ENCODE measurements around the gene SMCP. TPM values are rescaled to one million over a fixed set of nuclear protein-coding genes. Genes with fewer than 3 reads are reported as not detected.

Gene SMCP
- polyA plus RNA-seq, 1 experiment: not detected

- Histone ChIP-seq H3K36me3 (ENCODE audit: control insufficient read depth, insufficient read depth, low read length) (no peaks in the 10 kb centered on the region), H3K4me3 (ENCODE audit: low read depth, low read length) (no peak overlapping the region), H3K27me3 (ENCODE audit: control insufficient read depth, insufficient read depth, low read length) (no peaks in the 10 kb centered on the region)
- CTCF ChIA-PET: interaction anchor here (1.8 kb wide), 1 partner anchor 41 kb away, joined by 4 read pairs; no protein-coding TSS in a partner anchor
- DNase-seq (ENCODE audit: low read depth): peak; percentile 19
- POLR2A ChIA-PET: no interaction called here
- TF ChIP-seq CTCF (IDR thresholded peaks at IDR 0.05; ENCODE audit: insufficient read depth, low read depth, low read length): no peak
Observed at GRCh38 chr1:152884966-152885624, 7.0 kb downstream of the SMCP start.

- ChIA-PET CTCF (interaction anchor here (0.9 kb wide), 1 partner anchor 16 kb away, joined by 3 read pairs; no protein-coding TSS in a partner anchor), POLR2A (no interaction called here)
- no peak for TF ChIP-seq CTCF (IDR thresholded peaks at IDR 0.05; ENCODE audit: insufficient read depth, low read depth, low read length)
- Histone ChIP-seq H3K27me3 (ENCODE audit: control insufficient read depth, insufficient read depth, low read length) (no peaks in the 10 kb centered on the region), H3K36me3 (ENCODE audit: control insufficient read depth, insufficient read depth, low read length) (no peaks in the 10 kb centered on the region), H3K4me3 (ENCODE audit: low read depth, low read length) (no peak overlapping the region)
- peak; percentile 52 for DNase-seq (ENCODE audit: low read depth)
Observed at GRCh38 chr1:152886085-152886484, 8.0 kb downstream of the SMCP start.

- CTCF ChIA-PET: interaction anchor here (0.9 kb wide), 1 partner anchor 17 kb away, joined by 3 read pairs; no protein-coding TSS in a partner anchor
- POLR2A ChIA-PET: no interaction called here
Observed at GRCh38 chr1:152886758-152887409, 8.8 kb downstream of the SMCP start.

GRCh38 chr1:152888126-152888525 lies 10.0 kb downstream of the SMCP start:
- TF ChIP-seq CTCF (IDR thresholded peaks at IDR 0.05; ENCODE audit: insufficient read depth, low read depth, low read length): no peak
- Histone ChIP-seq H3K4me3 (ENCODE audit: low read depth, low read length) (no peak overlapping the region), H3K36me3 (ENCODE audit: control insufficient read depth, insufficient read depth, low read length) (no peaks in the 10 kb centered on the region), H3K27me3 (ENCODE audit: control insufficient read depth, insufficient read depth, low read length) (no peaks in the 10 kb centered on the region)
- POLR2A ChIA-PET: no interaction called here
- no peak for DNase-seq (ENCODE audit: low read depth)
- CTCF ChIA-PET: interaction anchor here (0.6 to 1.5 kb wide), 3 partner anchors 16 to 92 kb away, joined by 3 to 4 read pairs (median 3); no protein-coding TSS in a partner anchor

More at GRCh38 chr1:152886758-152887409, 8.8 kb downstream of the SMCP start:
- no peak overlapping the region for H3K4me3 ChIP-seq (ENCODE audit: low read depth, low read length)
- no peak for DNase-seq (ENCODE audit: low read depth)
- TF ChIP-seq CTCF (IDR thresholded peaks at IDR 0.05; ENCODE audit: insufficient read depth, low read depth, low read length): no peak
- no peaks in the 10 kb centered on the region for H3K27me3 ChIP-seq (ENCODE audit: control insufficient read depth, insufficient read depth, low read length)
- H3K36me3 ChIP-seq (ENCODE audit: control insufficient read depth, insufficient read depth, low read length): no peaks in the 10 kb centered on the region

GRCh38 chr1:152899027-152899426 lies 20.9 kb downstream of the SMCP start:
- DNase-seq (ENCODE audit: low read depth): no peak
- TF ChIP-seq CTCF (IDR thresholded peaks at IDR 0.05; ENCODE audit: insufficient read depth, low read depth, low read length): no peak
- no peaks in the 10 kb centered on the region for H3K36me3 ChIP-seq (ENCODE audit: control insufficient read depth, insufficient read depth, low read length)
- H3K27me3 ChIP-seq (ENCODE audit: control insufficient read depth, insufficient read depth, low read length): no peaks in the 10 kb centered on the region
- H3K4me3 ChIP-seq (ENCODE audit: low read depth, low read length): no peak overlapping the region
- POLR2A ChIA-PET: no interaction called here
- CTCF ChIA-PET: interaction anchor here (0.9 to 3.1 kb wide), 3 partner anchors 27 to 28 kb away, joined by 3 to 8 read pairs (median 4); no protein-coding TSS in a partner anchor
